ENCODE results near the gene MYO7A. TPM values are rescaled to one million over a fixed set of nuclear protein-coding genes. Genes with fewer than 3 reads are reported as not detected.

MYO7A gene
- total RNA-seq, 1 donor from 2014 or later, result 46.4 TPM

- Histone ChIP-seq H3K27ac (no peak overlapping the region), H3K4me3 (no peak overlapping the region), H3K4me1 (no peaks in the 10 kb centered on the region), H3K27me3 (no peaks in the 10 kb centered on the region), H3K9me3 (no peaks in the 10 kb centered on the region), H3K36me3 (no peaks in the 10 kb centered on the region)
- no peak for DNase-seq (ENCODE audit: low spot score in 2 of 2)
- TF ChIP-seq CTCF (IDR thresholded peaks at IDR 0.05), result no peak
- intact Hi-C loops (cut with DNase I), result no loop called here
These were observed 11.2 kb downstream of the MYO7A start for GRCh38 chr11:77139201-77139600.

- Histone ChIP-seq H3K4me1 (no peaks in the 10 kb centered on the region), H3K36me3 (no peaks in the 10 kb centered on the region), H3K27me3 (no peaks in the 10 kb centered on the region), H3K27ac (no peak overlapping the region), H3K4me3 (no peak overlapping the region), H3K9me3 (no peaks in the 10 kb centered on the region)
- no peak for DNase-seq (ENCODE audit: low spot score in 2 of 2)
- intact Hi-C loops (cut with DNase I), result no loop called here
- TF ChIP-seq CTCF (IDR thresholded peaks at IDR 0.05), result no peak
These were observed 12.3 kb downstream of the MYO7A start for GRCh38 chr11:77140231-77140851.

GRCh38 chr11:77141034-77141433, 13.0 kb downstream of the MYO7A start:
- TF ChIP-seq CTCF (IDR thresholded peaks at IDR 0.05), result no peak
- H3K27me3 ChIP-seq, result no peaks in the 10 kb centered on the region
- no peaks in the 10 kb centered on the region for H3K4me1 ChIP-seq
- no peak for DNase-seq (ENCODE audit: low spot score in 2 of 2)
- H3K36me3 ChIP-seq, result no peaks in the 10 kb centered on the region
- H3K27ac ChIP-seq, result no peak overlapping the region
- H3K9me3 ChIP-seq, result no peaks in the 10 kb centered on the region
- intact Hi-C loops (cut with DNase I), result no loop called here
- no peak overlapping the region for H3K4me3 ChIP-seq

GRCh38 chr11:77141475-77141874, 13.4 kb downstream of the MYO7A start:
- intact Hi-C loops (cut with DNase I), result no loop called here
- no peaks in the 10 kb centered on the region for H3K9me3 ChIP-seq
- H3K4me3 ChIP-seq, result no peak overlapping the region
- H3K27ac ChIP-seq, result no peak overlapping the region
- no peaks in the 10 kb centered on the region for H3K27me3 ChIP-seq
- no peak for TF ChIP-seq CTCF (IDR thresholded peaks at IDR 0.05)
- no peaks in the 10 kb centered on the region for H3K4me1 ChIP-seq
- no peak for DNase-seq (ENCODE audit: low spot score in 2 of 2)
- no peaks in the 10 kb centered on the region for H3K36me3 ChIP-seq

- TF ChIP-seq CTCF (IDR thresholded peaks at IDR 0.05), result no peak
- no peaks in the 10 kb centered on the region for H3K27me3 ChIP-seq
- H3K4me3 ChIP-seq, result no peak overlapping the region
- no peaks in the 10 kb centered on the region for H3K36me3 ChIP-seq
- DNase-seq (ENCODE audit: low spot score in 2 of 2), result no peak
- intact Hi-C loops (cut with DNase I), result no loop called here
- H3K4me1 ChIP-seq, result no peaks in the 10 kb centered on the region
- no peaks in the 10 kb centered on the region for H3K9me3 ChIP-seq
- no peak overlapping the region for H3K27ac ChIP-seq
These were observed 14.3 kb downstream of the MYO7A start for GRCh38 chr11:77142091-77142975.

Data from ascending aorta (tissue), 2 donors.